DOHH2 (cell line): ENCODE data around the gene RPUSD1.

Experiments used
- H3F3A ChIP-seq: fragments of 200-600 bp; sonication (generic), shearing (Covaris generic); 2 replicates; pipeline ENCODE4 v1.6.0; 2016; ENCODE audit warnings: antibody characterized with exemption, mild to moderate bottlenecking; ENCODE audit not compliant: control insufficient read depth, insufficient read depth
- H3K27ac ChIP-seq: fragments of 200-600 bp; sonication (generic); 2 replicates; pipeline ENCODE4 v1.5.1; 2014; ENCODE audit warnings: low read depth, mild to moderate bottlenecking, low read length, moderate library complexity
- H3K27me3 ChIP-seq: fragments of 200-600 bp; sonication (generic); 2 replicates; pipeline ENCODE4 v1.6.1; 2014; ENCODE audit warnings: mild to moderate bottlenecking, low read length, mixed read lengths; ENCODE audit not compliant: control insufficient read depth
- H3K36me3 ChIP-seq: fragments of 200-600 bp; sonication (generic); 2 replicates; pipeline ENCODE4 v1.6.1; 2014; ENCODE audit warnings: mild to moderate bottlenecking, low read length, moderate library complexity, mixed read lengths; ENCODE audit not compliant: control insufficient read depth
- H3K4me1 ChIP-seq: fragments of 200-600 bp; sonication (generic); 2 replicates; pipeline ENCODE4 v1.6.1; 2014; ENCODE audit warnings: mild to moderate bottlenecking, low read length, mixed read lengths; ENCODE audit not compliant: control insufficient read depth
- H3K4me2 ChIP-seq: fragments of 200-600 bp; sonication (generic); 2 replicates; pipeline ENCODE4 v1.6.0; 2014; ENCODE audit warnings: mild to moderate bottlenecking, low read length, moderate library complexity
- H3K4me3 ChIP-seq: fragments of 200-600 bp; sonication (generic); 2 replicates; pipeline ENCODE4 v1.5.1; 2014; ENCODE audit warnings: mild to moderate bottlenecking, low read length, mixed read lengths
- H3K79me2 ChIP-seq: fragments of 200-600 bp; sonication (generic); 2 replicates; pipeline ENCODE4 v1.6.1; 2014; ENCODE audit warnings: mild to moderate bottlenecking, low read length, mixed read lengths; ENCODE audit not compliant: control insufficient read depth
- H3K9me2 ChIP-seq: fragments of 200-600 bp; sonication (generic); replicated peaks from 2 replicates; pipeline ENCODE4 v1.6.1; 2014; ENCODE audit warnings: mild to moderate bottlenecking, low read length, mixed read lengths; ENCODE audit not compliant: control insufficient read depth
- H3K9me3 ChIP-seq: fragments of 200-600 bp; sonication (generic); 2 replicates; pipeline ENCODE4 v1.6.1; 2014; ENCODE audit warnings: antibody characterized with exemption, low read length, mixed read lengths; ENCODE audit not compliant: control insufficient read depth, insufficient read depth
- H4K20me1 ChIP-seq: fragments of 200-600 bp; sonication (generic); 2 replicates; pipeline ENCODE4 v1.6.0; 2014; ENCODE audit warnings: low read depth, mild to moderate bottlenecking, antibody characterized with exemption, low read length, moderate library complexity; ENCODE audit not compliant: control insufficient read depth, insufficient read depth
- CTCF ChIP-seq: fragments of 200-600 bp; sonication (generic); IDR thresholded peaks from one replicate; pipeline ENCODE4 v1.5.1; 2014; ENCODE audit warnings: antibody characterized with exemption, mild to moderate bottlenecking, low read depth, low read length; ENCODE audit not compliant: poor library complexity, severe bottlenecking
- EZH2phosphoT487 ChIP-seq: fragments of 200-600 bp; sonication (generic); IDR thresholded peaks from 2 replicates; pipeline ENCODE4 v1.6.1; 2017; ENCODE audit warnings: borderline replicate concordance, mild to moderate bottlenecking, antibody characterized with exemption, low read length, moderate library complexity, mixed read lengths

Gene RPUSD1

GRCh38 chr16:752007-752312, 36.2 kb downstream of the RPUSD1 start:
- Histone ChIP-seq H3K27ac (no peak overlapping the region), H3F3A (no peaks in the 10 kb centered on the region), H4K20me1 (no peaks in the 10 kb centered on the region), H3K36me3 (no peaks in the 10 kb centered on the region), H3K9me3 (no peaks in the 10 kb centered on the region), H3K27me3 (peaks cover 3% of the 10 kb centered on the region; the same call in 1 of the 2 replicates), H3K4me2 (no peak overlapping the region), H3K4me3 (no peak overlapping the region), H3K4me1 (no peaks in the 10 kb centered on the region), H3K79me2 (no peaks in the 10 kb centered on the region), H3K9me2 (no peaks in the 10 kb centered on the region)
- TF ChIP-seq CTCF, result no peak

GRCh38 chr16:751152-752006, 36.8 kb downstream of the RPUSD1 start:
- no peak for TF ChIP-seq CTCF
- no peak for TF ChIP-seq EZH2phosphoT487
- peaks cover 1% of the 10 kb centered on the region; the same call in 1 of the 2 replicates for H3K27me3 ChIP-seq
- no peaks in the 10 kb centered on the region for H3F3A ChIP-seq
- H3K4me1 ChIP-seq, result no peaks in the 10 kb centered on the region
- H3K9me2 ChIP-seq, result no peaks in the 10 kb centered on the region
- no peak overlapping the region for H3K27ac ChIP-seq
- H3K36me3 ChIP-seq, result no peaks in the 10 kb centered on the region
- no peaks in the 10 kb centered on the region for H4K20me1 ChIP-seq
- H3K4me2 ChIP-seq, result no peak overlapping the region
- no peak overlapping the region for H3K4me3 ChIP-seq
- H3K9me3 ChIP-seq, result no peaks in the 10 kb centered on the region
- no peaks in the 10 kb centered on the region for H3K79me2 ChIP-seq

GRCh38 chr16:750485-750884, 37.7 kb downstream of the RPUSD1 start:
- no peaks in the 10 kb centered on the region for H3K9me2 ChIP-seq
- H3F3A ChIP-seq, result no peaks in the 10 kb centered on the region
- H3K9me3 ChIP-seq, result no peaks in the 10 kb centered on the region
- no peak overlapping the region for H3K4me2 ChIP-seq
- no peaks in the 10 kb centered on the region for H3K4me1 ChIP-seq
- H3K27ac ChIP-seq, result no peak overlapping the region
- H3K79me2 ChIP-seq, result no peaks in the 10 kb centered on the region
- no peaks in the 10 kb centered on the region for H3K36me3 ChIP-seq
- no peaks in the 10 kb centered on the region for H4K20me1 ChIP-seq
- H3K27me3 ChIP-seq, result no peaks in the 10 kb centered on the region
- no peak for TF ChIP-seq CTCF
- no peak for TF ChIP-seq EZH2phosphoT487
- no peak overlapping the region for H3K4me3 ChIP-seq
